HG03280 (cell line): ENCODE results near the gene ARHGAP26.

ENCODE experiments used
- ATAC-seq: cut with Tn5 transposase; IDR thresholded peaks from one replicate; pipeline ENCODE4 v1.9.1; 2021; ENCODE audit warnings: mild to moderate bottlenecking, moderate library complexity; ENCODE audit not compliant: unreplicated experiment

The ARHGAP26 gene

GRCh38 chr5:142896325-142897007 lies 126.3 kb downstream of the ARHGAP26 start:
- no peak for ATAC-seq

DNA sequence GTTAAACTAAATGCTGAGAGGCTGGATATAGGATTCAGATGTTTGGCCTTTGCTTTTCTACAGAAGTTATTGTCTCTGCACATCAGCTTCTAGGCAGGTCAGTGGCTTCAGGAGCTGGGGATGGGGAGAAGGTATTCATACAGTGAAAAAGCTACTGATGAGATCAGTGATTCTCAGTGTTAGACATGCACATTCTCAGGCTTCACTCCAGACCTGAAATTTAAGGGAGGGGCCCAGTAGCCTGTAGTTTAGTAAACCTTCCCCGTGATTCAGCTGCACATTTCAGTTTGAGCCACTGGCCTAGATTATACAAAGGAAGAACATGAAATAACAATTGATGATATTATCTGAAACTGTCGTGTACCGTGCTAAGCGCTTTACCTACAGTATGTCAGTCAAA lies 127.2 kb downstream of the ARHGAP26 start:
- ATAC-seq = no peak

- ATAC-seq = no peak
Measured at GRCh38 chr5:142900927-142901326, 130.8 kb downstream of the ARHGAP26 start.

GRCh38 chr5:142901476-142902185 lies 131.5 kb downstream of the ARHGAP26 start:
- no peak for ATAC-seq

GRCh38 chr5:142902186-142902965 lies 132.2 kb downstream of the ARHGAP26 start:
- no peak for ATAC-seq

GRCh38 chr5:142904416-142904815 lies 134.2 kb downstream of the ARHGAP26 start:
- ATAC-seq = no peak

DNA sequence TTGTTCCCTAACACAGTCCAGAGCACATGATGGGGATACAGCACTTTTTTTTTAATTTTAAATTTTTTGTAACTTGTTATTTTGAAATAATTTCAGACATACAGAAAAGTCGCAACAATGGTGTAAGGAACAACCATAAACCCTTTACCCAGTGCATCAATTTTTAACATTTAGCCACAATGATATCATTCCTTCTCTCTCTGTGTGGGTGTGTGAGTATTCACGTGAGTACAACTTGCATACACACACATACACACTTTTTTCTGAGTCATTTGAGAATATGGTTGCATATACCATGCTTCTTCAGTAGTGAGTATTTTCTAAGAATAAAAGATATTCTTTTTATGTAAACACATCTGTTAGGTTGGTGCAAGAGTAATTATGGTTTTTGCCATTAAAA lies 135.2 kb downstream of the ARHGAP26 start:
- ATAC-seq = no peak

GRCh38 chr5:142906863-142907671 lies 136.9 kb downstream of the ARHGAP26 start:
- no peak for ATAC-seq

DNA sequence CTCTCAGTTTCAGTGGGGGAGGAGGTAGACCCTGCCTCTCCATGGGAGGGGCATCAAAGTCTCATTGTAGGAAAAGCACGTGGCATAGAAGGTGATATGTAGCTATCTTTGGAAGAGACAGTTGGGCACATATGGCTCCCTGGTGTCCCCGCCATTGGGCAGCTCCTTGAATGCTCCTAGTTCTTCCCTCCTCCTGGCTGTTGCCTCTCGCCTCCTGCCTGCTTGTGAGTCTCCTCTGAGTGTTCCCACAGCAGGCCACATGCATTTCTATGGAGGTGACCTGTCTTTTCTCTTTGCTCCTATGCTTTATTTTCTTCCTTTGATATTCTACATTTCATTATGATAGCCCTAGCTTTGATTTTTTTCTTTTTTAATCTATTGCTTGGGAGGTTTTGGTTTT lies 138.5 kb downstream of the ARHGAP26 start:
- no peak for ATAC-seq

DNA sequence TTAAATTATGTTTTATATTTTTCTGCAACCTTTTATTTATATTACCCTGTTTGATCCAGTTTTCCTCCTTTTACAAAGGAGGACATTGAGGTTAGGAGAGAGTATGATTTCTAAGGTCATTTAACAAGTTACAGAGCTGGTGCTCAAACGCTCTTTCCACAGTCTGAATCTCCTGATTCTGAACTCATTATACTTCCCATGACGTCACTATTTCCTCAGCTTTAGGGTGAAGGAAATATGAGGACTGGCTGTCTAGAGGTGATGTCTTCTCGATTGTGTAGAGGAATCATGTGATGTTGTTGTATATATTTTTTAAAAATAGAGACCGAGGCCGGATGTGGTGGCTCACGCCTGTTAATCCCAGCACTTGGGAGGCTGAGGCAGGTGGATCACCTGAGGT lies 140.0 kb downstream of the ARHGAP26 start:
- ATAC-seq = no peak

DNA sequence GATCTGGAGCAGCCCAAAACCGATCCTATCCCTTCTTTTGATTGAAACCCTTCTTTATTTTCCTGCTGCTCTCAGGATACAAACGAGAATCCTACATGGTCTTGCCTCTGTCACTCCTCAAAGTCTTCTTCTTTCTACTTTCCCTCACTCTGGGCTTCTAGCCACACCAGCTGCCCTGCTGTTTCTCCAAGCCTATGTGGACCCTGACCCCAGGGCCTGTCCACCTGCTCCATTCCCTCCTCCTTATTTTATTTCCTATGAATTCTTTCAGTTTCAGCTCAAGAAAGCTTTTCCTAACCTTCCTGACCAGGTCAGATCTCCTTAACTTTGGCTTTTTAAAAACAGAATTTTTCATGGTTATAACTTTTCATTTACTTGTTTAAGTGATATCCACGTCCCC lies 141.0 kb downstream of the ARHGAP26 start:
- no peak for ATAC-seq

DNA sequence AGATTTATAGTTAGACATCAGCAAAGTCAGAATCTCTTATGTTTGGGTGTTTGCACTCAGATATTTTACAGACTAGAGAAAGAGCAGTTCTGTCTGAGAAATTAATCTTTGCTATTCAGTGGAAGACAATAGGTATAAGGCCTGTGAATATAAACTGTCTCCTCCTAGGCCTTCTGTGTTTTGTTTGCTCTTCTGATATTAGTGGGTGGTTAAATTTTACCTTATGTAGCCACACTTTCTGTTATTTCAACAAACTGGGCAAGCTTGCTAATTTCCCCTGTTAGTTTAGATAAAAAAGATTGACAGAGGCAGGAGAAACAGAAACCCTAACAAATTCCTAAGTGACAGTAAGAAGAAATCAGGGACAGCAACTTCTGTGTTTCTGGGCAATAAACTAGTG lies 141.6 kb downstream of the ARHGAP26 start:
- no peak for ATAC-seq

DNA sequence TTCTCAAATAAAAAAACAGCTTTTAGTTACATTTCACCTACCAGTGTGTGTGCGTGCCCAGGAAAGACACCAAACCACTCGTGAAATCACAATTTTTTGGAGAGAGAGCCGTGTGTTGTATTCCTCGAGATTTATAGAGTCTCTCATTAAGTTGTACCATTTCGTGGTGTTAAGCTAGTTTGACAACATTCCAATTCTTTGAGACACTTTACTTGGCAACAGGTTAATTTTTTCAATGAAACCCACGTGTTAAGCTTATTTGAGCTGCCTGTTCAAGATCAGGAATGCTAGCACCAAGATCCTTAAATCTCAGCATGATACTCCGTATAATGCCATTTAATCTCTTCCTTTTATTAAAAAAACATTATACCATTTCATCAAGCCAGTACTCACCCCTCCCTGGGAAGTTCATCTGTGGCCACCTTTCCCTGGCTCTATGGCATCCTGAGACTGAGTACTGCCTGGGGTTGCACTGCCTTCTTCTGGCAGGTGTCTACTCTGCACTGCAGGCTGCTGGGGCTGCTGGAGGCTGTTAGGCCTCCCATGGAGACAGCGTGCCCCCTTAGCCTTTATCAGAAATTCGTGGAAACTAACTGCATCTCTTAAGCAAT lies 143.7 kb downstream of the ARHGAP26 start:
- ATAC-seq = no peak

DNA sequence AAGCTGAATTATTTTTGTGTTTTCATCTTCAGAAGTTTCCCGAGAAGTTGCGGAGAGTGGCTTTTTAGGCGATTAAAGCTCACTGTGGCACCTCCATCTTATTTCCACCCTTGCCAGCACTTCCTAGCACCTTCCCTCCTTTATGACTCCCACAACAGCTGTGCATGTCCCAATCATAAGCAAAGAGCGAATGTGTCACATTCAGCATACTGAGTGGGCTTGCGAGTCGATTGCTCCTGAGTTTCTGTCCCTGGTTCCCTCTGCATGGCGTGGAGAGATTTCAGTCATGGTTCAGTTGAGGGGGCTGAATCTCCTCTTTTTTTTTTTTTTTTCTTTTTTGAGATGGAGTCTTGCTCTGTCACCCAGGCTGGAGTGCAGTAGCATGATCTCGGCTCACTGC lies 144.9 kb downstream of the ARHGAP26 start:
- ATAC-seq = no peak

DNA sequence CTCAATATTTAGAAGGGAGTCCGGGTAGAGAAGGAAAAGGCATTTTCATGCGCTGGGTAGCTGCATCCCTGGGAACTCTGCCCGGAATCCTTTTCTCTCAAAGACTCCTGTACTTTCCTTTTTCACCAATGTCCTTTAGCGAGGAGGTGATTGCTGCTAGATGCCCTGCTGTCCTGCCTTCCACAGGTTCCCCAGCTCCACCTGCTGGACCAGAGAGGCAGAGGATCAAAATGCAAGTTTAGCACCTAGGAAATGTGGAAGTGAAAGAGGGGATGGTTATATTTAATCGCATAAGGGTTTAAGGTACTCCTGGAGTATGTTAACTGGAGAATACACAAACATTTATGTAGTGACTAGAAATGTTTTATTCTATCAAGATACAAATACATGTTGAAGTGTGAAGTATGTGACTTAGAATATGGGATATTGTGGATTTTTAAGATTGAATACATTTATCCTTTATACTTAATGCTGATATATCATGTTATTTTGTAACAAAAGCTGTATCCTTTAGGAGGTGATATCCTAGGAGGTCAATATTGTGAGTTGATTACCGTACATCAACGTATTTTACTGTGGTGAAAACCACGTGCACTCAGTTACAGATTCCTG lies 145.7 kb downstream of the ARHGAP26 start:
- ATAC-seq = no peak

- ATAC-seq = no peak
Measured at GRCh38 chr5:142918959-142919635, 148.9 kb downstream of the ARHGAP26 start.

DNA sequence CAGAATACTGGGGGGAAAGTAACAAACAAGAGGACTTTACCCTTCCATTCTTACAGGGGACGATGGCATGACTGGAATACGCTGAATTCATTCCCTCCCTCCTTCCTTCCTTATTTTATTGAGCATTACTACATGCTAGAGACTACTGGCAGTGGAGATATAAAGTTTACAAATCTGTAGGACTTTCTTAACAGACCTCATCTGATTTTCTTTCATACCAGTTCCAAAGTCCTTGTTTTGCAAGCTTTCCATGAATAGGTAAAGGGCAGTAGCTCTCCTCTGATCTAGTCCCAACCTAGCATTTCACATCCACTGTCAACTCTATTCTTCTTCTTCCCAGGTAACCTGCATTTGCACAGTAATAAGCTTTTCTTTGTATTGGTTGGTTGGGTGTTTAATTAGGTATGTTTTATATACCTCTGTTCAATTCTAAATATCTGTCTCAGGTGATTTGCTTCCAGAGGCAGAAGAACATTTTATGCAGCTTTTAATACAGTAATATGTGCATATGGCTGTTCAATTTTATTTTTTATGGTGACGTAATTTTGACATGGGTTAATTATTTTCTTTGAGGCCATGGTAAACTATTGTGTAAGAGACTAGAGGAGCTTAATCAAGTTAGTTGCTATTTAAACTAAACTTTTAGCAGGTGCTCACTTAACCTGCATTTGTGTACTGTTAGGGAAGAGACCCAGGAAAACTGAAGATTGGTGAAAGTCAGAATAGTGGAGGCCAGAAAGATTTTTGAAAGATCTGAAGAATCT lies 150.9 kb downstream of the ARHGAP26 start:
- no peak for ATAC-seq

DNA sequence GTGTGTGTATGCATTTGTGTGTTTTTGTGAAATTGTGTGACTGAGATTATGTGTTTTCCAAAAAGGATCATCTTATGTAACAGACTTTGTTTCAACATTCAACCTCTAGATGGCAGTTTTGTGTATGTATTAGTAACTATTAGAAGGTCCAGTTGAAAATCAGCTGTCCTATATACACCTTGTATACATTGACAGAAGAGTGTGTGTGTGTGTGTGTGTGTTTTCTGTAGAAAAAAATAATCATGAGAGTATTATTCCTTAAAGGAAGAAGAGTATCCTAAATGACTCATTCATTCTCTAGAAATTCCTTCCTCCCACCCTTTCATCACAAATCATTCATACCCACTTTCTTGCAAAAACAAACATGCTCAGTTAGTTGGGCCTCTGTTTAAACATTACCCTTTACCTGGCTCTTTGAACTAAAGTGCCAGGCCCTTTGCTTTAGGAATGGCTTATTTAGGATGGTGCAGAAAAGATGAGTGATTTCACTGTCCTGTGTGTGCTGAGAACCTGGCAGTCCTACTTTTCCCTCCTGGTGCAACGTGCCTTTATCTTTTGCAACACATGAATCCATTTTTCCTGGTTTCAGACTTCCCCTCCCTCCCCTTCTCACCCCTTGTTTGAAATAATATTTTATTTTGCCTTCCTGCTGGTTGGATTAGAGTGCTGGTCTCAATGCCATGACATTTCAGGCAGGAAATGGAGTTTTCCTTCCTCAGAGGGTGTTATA lies 152.2 kb downstream of the ARHGAP26 start:
- peak; percentile 63 for ATAC-seq
